ENCODE results near the gene INTS11. TPM values are rescaled to one million over a fixed set of nuclear protein-coding genes. Genes with fewer than 3 reads are reported as not detected.

Gene INTS11
- total and polyA plus RNA-seq, 2 experiments from 2014 or later = 102 to 161 TPM

DNA sequence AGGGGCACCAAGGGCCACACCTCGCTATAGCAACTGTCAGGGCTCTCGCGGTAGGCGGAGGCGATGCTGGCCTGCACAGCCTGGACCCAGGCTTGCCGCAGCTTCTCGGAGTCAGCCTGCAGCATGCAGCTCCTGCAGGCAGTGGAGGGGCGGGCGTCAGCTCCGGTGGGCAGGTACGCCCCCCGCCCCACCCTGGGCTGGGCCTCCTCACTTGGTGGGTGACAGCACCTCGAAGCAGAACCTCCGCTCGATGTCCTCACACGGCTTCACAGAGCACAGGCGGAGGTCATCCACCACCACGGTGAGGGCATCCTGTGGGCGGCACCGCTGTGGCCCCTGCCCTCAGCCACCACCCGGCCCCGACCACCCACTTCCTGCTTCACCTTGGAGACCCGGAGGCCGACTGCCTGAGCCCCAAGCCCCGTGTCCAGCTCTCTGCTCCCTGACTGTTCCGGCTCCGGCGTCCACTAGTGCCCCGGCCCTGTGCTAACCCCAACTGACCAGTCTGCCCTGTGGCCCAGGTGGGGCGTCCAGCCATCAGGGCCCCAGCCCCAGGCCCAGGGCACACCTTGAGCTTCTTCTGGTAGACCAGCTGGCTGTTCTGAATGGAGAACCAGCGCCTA, 26.5 kb downstream of the INTS11 start (continued):
- TF ChIP-seq, protein P1, sequence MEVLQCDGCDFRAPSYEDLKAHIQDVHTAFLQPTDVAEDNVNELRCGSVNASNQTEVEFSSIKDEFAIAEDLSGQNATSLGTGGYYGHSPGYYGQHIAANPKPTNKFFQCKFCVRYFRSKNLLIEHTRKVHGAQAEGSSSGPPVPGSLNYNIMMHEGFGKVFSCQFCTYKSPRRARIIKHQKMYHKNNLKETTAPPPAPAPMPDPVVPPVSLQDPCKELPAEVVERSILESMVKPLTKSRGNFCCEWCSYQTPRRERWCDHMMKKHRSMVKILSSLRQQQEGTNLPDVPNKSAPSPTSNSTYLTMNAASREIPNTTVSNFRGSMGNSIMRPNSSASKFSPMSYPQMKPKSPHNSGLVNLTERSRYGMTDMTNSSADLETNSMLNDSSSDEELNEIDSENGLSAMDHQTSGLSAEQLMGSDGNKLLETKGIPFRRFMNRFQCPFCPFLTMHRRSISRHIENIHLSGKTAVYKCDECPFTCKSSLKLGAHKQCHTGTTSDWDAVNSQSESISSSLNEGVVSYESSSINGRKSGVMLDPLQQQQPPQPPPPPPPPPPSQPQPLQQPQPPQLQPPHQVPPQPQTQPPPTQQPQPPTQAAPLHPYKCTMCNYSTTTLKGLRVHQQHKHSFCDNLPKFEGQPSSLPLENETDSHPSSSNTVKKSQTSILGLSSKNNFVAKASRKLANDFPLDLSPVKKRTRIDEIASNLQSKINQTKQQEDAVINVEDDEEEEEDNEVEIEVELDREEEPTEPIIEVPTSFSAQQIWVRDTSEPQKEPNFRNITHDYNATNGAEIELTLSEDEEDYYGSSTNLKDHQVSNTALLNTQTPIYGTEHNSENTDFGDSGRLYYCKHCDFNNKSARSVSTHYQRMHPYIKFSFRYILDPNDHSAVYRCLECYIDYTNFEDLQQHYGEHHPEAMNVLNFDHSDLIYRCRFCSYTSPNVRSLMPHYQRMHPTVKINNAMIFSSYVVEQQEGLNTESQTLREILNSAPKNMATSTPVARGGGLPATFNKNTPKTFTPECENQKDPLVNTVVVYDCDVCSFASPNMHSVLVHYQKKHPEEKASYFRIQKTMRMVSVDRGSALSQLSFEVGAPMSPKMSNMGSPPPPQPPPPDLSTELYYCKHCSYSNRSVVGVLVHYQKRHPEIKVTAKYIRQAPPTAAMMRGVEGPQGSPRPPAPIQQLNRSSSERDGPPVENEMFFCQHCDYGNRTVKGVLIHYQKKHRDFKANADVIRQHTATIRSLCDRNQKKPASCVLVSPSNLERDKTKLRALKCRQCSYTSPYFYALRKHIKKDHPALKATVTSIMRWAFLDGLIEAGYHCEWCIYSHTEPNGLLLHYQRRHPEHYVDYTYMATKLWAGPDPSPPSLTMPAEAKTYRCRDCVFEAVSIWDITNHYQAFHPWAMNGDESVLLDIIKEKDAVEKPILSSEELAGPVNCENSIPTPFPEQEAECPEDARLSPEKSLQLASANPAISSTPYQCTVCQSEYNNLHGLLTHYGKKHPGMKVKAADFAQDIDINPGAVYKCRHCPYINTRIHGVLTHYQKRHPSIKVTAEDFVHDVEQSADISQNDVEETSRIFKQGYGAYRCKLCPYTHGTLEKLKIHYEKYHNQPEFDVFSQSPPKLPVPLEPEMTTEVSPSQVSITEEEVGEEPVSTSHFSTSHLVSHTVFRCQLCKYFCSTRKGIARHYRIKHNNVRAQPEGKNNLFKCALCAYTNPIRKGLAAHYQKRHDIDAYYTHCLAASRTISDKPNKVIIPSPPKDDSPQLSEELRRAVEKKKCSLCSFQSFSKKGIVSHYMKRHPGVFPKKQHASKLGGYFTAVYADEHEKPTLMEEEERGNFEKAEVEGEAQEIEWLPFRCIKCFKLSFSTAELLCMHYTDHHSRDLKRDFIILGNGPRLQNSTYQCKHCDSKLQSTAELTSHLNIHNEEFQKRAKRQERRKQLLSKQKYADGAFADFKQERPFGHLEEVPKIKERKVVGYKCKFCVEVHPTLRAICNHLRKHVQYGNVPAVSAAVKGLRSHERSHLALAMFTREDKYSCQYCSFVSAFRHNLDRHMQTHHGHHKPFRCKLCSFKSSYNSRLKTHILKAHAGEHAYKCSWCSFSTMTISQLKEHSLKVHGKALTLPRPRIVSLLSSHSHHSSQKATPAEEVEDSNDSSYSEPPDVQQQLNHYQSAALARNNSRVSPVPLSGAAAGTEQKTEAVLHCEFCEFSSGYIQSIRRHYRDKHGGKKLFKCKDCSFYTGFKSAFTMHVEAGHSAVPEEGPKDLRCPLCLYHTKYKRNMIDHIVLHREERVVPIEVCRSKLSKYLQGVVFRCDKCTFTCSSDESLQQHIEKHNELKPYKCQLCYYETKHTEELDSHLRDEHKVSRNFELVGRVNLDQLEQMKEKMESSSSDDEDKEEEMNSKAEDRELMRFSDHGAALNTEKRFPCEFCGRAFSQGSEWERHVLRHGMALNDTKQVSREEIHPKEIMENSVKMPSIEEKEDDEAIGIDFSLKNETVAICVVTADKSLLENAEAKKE (CRISPR knock-in tag; IDR thresholded peaks at IDR 0.05) = no peak
- no peak for TF ChIP-seq NANOG (IDR thresholded peaks at IDR 0.05; ENCODE audit: borderline replicate concordance)

DNA sequence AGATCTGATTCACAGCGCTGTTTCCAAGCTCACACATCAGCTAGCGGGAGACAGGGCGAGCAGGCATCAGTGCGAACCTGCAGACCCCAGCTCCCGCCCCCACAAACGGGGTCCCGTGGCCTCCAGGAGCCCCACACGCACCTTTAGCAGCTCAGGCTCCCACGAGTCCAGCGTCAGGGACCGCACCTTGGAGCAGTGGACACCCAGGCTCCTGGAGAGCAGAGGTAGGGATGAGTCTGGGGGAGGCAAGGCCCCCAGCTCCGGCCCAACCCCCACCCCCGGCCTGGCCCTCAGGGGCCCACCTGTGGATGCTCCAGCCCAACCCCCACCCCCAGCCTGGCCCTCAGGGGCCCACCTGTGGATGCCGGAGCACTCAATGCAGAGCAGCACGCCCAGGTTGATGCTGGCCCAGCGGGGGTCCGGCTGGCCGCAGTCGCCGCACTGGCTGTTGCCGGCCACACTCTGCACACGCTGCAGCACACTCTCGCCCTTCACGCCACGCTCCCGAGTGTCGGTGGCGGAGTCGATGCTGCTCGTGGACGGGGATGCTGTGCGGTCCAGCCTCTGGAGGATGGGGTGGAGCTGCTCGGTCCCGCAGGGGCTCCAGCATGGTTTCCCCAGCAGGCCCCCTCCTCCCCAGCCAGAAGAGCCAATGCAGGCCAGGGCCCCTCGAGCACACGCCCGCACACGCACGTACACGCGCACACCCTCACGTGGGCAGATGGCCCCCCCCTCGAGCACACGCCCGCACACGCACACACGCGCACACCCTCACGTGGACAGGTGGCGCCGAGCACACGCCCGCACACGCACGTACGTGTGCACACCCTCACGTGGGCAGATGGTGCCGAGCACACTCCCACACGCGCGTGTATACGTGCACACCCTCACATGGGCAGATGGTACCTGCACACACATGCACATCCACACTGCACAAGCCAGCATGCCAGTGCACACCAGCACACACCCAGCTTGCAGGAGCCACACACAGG, 28.1 kb downstream of the INTS11 start:
- H3K27ac Mint-ChIP-seq = no peak overlapping the region
- H3K79me2 ChIP-seq (replicated peaks; ENCODE audit: insufficient read depth) = no peaks in the 10 kb centered on the region
- H3K9me2 ChIP-seq (ENCODE audit: insufficient read depth) = no peaks in the 10 kb centered on the region
- no peaks in the 10 kb centered on the region for H3K36me3 Mint-ChIP-seq (ENCODE audit: low read depth)
- H3K4me1 ChIP-seq (ENCODE audit: insufficient read depth) = no peaks in the 10 kb centered on the region
- ATAC-seq = no peak
- no peak for DNase-seq (ENCODE audit: low spot score)
- no peaks in the 10 kb centered on the region for H4K20me1 ChIP-seq (replicated peaks; ENCODE audit: insufficient read depth)
- H3F3A ChIP-seq (replicated peaks; ENCODE audit: low read depth) = 0 out of 2 replicates have a peak, but pooled peaks cover 9% of the 10 kb centered on the region
- peaks cover 4% of the 10 kb centered on the region; the same call in 1 of the 3 replicates for H3K4me1 Mint-ChIP-seq
- no peak overlapping the region for H3K4me2 ChIP-seq
- H3K36me3 ChIP-seq (ENCODE audit: insufficient read depth) = no peaks in the 10 kb centered on the region
- no peaks in the 10 kb centered on the region for H3K27me3 ChIP-seq (ENCODE audit: insufficient read depth)
- no peak overlapping the region for H2AFZ ChIP-seq
- H3K4me3 ChIP-seq = no peak overlapping the region
- no peak overlapping the region for H3K4me3 Mint-ChIP-seq
- H3K9me3 Mint-ChIP-seq = no peaks in the 10 kb centered on the region
- H3K27ac ChIP-seq (ENCODE audit: low read depth) = no peak overlapping the region
- H3K27me3 Mint-ChIP-seq (ENCODE audit: insufficient read depth, low read depth, poor library complexity) = peaks cover 5% of the 10 kb centered on the region
- no peak for TF ChIP-seq NANOG (IDR thresholded peaks at IDR 0.05; ENCODE audit: borderline replicate concordance)
- no peak for TF ChIP-seq EZH2 (IDR thresholded peaks at IDR 0.05; ENCODE audit: low read depth, unreplicated experiment)
- TF ChIP-seq, protein P2, sequence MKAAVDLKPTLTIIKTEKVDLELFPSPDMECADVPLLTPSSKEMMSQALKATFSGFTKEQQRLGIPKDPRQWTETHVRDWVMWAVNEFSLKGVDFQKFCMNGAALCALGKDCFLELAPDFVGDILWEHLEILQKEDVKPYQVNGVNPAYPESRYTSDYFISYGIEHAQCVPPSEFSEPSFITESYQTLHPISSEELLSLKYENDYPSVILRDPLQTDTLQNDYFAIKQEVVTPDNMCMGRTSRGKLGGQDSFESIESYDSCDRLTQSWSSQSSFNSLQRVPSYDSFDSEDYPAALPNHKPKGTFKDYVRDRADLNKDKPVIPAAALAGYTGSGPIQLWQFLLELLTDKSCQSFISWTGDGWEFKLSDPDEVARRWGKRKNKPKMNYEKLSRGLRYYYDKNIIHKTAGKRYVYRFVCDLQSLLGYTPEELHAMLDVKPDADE (IDR thresholded peaks at IDR 0.05) = no peak
- TF ChIP-seq JUNB (IDR thresholded peaks at IDR 0.05; ENCODE audit: unreplicated experiment) = no peak
- no peak for TF ChIP-seq ZNF114 (CRISPR knock-in tag; IDR thresholded peaks at IDR 0.05)
- TF ChIP-seq, protein P3, sequence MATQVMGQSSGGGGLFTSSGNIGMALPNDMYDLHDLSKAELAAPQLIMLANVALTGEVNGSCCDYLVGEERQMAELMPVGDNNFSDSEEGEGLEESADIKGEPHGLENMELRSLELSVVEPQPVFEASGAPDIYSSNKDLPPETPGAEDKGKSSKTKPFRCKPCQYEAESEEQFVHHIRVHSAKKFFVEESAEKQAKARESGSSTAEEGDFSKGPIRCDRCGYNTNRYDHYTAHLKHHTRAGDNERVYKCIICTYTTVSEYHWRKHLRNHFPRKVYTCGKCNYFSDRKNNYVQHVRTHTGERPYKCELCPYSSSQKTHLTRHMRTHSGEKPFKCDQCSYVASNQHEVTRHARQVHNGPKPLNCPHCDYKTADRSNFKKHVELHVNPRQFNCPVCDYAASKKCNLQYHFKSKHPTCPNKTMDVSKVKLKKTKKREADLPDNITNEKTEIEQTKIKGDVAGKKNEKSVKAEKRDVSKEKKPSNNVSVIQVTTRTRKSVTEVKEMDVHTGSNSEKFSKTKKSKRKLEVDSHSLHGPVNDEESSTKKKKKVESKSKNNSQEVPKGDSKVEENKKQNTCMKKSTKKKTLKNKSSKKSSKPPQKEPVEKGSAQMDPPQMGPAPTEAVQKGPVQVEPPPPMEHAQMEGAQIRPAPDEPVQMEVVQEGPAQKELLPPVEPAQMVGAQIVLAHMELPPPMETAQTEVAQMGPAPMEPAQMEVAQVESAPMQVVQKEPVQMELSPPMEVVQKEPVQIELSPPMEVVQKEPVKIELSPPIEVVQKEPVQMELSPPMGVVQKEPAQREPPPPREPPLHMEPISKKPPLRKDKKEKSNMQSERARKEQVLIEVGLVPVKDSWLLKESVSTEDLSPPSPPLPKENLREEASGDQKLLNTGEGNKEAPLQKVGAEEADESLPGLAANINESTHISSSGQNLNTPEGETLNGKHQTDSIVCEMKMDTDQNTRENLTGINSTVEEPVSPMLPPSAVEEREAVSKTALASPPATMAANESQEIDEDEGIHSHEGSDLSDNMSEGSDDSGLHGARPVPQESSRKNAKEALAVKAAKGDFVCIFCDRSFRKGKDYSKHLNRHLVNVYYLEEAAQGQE (IDR thresholded peaks at IDR 0.05; ENCODE audit: unreplicated experiment) = no peak
- TF ChIP-seq ZNF331 (CRISPR knock-in tag; IDR thresholded peaks at IDR 0.05; ENCODE audit: low read depth) = no peak
- TF ChIP-seq CREB1 (CRISPR knock-in tag; IDR thresholded peaks at IDR 0.05; ENCODE audit: low read depth) = no peak
- no peak for TF ChIP-seq EZH2phosphoT487 (IDR thresholded peaks at IDR 0.05; ENCODE audit: unreplicated experiment)
- TF ChIP-seq POLR2AphosphoS5 (IDR thresholded peaks at IDR 0.05; ENCODE audit: low read depth) = no peak

Data from GM23338 (cell line).